GM20000 (cell line): ENCODE data around the gene GAGE12C.
"Not testable (repeated sequence)": the region's sequence is repeated elsewhere in the genome, so short reads cannot be mapped to it uniquely, and the experiment has no call there.

Experiments used
- DNase-seq: peaks from one replicate; pipeline ENCODE4 v3.0.0; 2012; ENCODE audit warnings: low spot score

The GAGE12C gene

GRCh38 chrX:49531877-49532276 lies at the start of gene GAGE12C:
TSS of gene GAGE12C (plus strand) at chrX:49532177. CDS start at chrX:49533332, 1,155 bp downstream.
- DNase-seq, result not testable (repeated sequence)

GRCh38 chrX:49541433-49541832 lies 9.5 kb downstream of the GAGE12C start, which contains the start of gene GAGE12D:
TSS of gene GAGE12D (plus strand) at chrX:49541733. CDS start at chrX:49542888, 1,155 bp downstream.
- not testable (repeated sequence) for DNase-seq

- not testable (repeated sequence) for DNase-seq
These were observed 19.0 kb downstream of the GAGE12C start, which contains the start of gene GAGE12E for GRCh38 chrX:49550989-49551388. TSS of gene GAGE12E (plus strand) at chrX:49551289. CDS start at chrX:49552444, 1,155 bp downstream.

GRCh38 chrX:49560542-49560941 lies 28.6 kb downstream of the GAGE12C start, which contains the start of gene GAGE12F:
TSS of gene GAGE12F (plus strand) at chrX:49560842. CDS start at chrX:49561997, 1,155 bp downstream.
- DNase-seq, result not testable (repeated sequence)

GRCh38 chrX:49568728-49569127 lies 36.8 kb downstream of the GAGE12C start:
- DNase-seq, result not testable (repeated sequence)

GRCh38 chrX:49569152-49569551 lies 37.2 kb downstream of the GAGE12C start:
- DNase-seq, result not testable (repeated sequence)

GRCh38 chrX:49570100-49570499 lies 38.1 kb downstream of the GAGE12C start, which contains the start of gene GAGE12G:
TSS of gene GAGE12G (plus strand) at chrX:49570400. CDS start at chrX:49571555, 1,155 bp downstream.
- not testable (repeated sequence) for DNase-seq

GRCh38 chrX:49579649-49580048 lies 47.7 kb downstream of the GAGE12C start, which contains the start of gene GAGE12H:
TSS of gene GAGE12H (plus strand) at chrX:49579949. CDS start at chrX:49581104, 1,155 bp downstream.
- DNase-seq, result not testable (repeated sequence)
